ENCODE data around the gene MAP3K2. TPM values are rescaled to one million over a fixed set of nuclear protein-coding genes. Genes with fewer than 3 reads are reported as not detected.

MAP3K2 gene
- total and polyA plus RNA-seq, 11 donors, result 4.0 to 37.6 (median 22.1) TPM

- H3K27ac ChIP-seq, result no peak overlapping the region
- TF ChIP-seq CTCF (IDR thresholded peaks at IDR 0.05) (no peak), POLR2A (IDR thresholded peaks at IDR 0.05) (no peak)
- WGBS, 4 donors, result 84 to 94% (median 91%) methylated on average over 3 of the region's 3 CpGs
- H3K4me3 ChIP-seq, result no peak overlapping the region
- H3K36me3 ChIP-seq, result peaks cover 0 to 100% (median 100%) of the 10 kb centered on the region in 9 donors
- intact Hi-C loops (cut with DNase I), result no loop called here
- H3K27me3 ChIP-seq, result no peaks in the 10 kb centered on the region
- peaks cover 0 to 14% (median 0%) of the 10 kb centered on the region in 12 donors for H3K4me1 ChIP-seq
- no peaks in the 10 kb centered on the region for H3K9me3 ChIP-seq
- DNase-seq, result no peak
- no peak for ATAC-seq
Measured at GRCh38 chr2:127275356-127275755, 112.4 kb downstream of the MAP3K2 start.

DNA sequence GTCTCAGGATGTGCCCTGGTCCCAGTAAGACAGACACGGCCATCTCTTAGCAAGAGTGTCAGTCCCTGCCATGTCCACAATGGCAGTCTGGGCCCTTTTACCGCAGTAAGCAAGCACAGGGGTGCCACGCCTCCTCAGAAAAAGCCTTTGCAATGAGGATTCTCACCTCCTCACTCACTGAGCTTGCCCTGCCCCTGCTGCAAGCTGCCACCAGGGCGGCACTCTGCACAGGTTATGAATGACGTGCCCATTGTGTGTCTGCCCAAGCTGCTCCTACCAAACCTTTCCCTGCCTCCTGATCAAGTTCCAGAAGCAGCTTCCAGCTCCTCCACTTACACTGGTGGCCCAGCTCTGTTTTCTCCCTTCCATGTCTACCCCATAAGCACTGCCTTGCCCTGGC, 117.1 kb downstream of the MAP3K2 start:
- Histone ChIP-seq H3K4me1 (no peaks in the 10 kb centered on the region), H3K36me3 (peaks cover 0 to 95% (median 92%) of the 10 kb centered on the region in 9 donors), H3K27ac (no peak overlapping the region), H3K9me3 (no peaks in the 10 kb centered on the region), H3K4me3 (no peak overlapping the region), H3K27me3 (no peaks in the 10 kb centered on the region)
- WGBS, 4 donors, result 98 to 100% (median 99%) methylated on average over 4 to 5 of the region's 5 CpGs
- ATAC-seq (no peak), DNase-seq (no peak)
- intact Hi-C loops (cut with DNase I), result no loop called here
- TF ChIP-seq POLR2A (IDR thresholded peaks at IDR 0.05), result no peak
- no peak for TF ChIP-seq CTCF (IDR thresholded peaks at IDR 0.05)

- WGBS, 4 donors, result 86 to 89% (median 88%) methylated on average over 8 of the region's 8 CpGs
- intact Hi-C loops (cut with DNase I), result no loop called here
- Histone ChIP-seq H3K9me3 (no peaks in the 10 kb centered on the region), H3K27me3 (no peaks in the 10 kb centered on the region), H3K36me3 (peaks cover 0 to 80% (median 61%) of the 10 kb centered on the region in 9 donors), H3K27ac (no peak overlapping the region), H3K4me1 (no peaks in the 10 kb centered on the region), H3K4me3 (no peak overlapping the region)
- ATAC-seq, result no peak
- no peak for TF ChIP-seq POLR2A (IDR thresholded peaks at IDR 0.05)
- TF ChIP-seq CTCF (IDR thresholded peaks at IDR 0.05), result no peak
- no peak for DNase-seq
Measured at GRCh38 chr2:127261804-127262406, 125.9 kb downstream of the MAP3K2 start.

- H3K4me3 ChIP-seq, result no peak overlapping the region
- no peak for DNase-seq
- 96 to 99% (median 98%) methylated on average over 5 of the region's 5 CpGs for WGBS, 4 donors
- no peak overlapping the region for H3K27ac ChIP-seq
- H3K4me1 ChIP-seq, result no peaks in the 10 kb centered on the region
- H3K9me3 ChIP-seq, result no peaks in the 10 kb centered on the region
- intact Hi-C loops (cut with DNase I), result no loop called here
- H3K27me3 ChIP-seq, result no peaks in the 10 kb centered on the region
- peaks cover 0 to 72% (median 57%) of the 10 kb centered on the region in 9 donors for H3K36me3 ChIP-seq
- ATAC-seq, result no peak
- no peak for TF ChIP-seq CTCF (IDR thresholded peaks at IDR 0.05)
- no peak for TF ChIP-seq POLR2A (IDR thresholded peaks at IDR 0.05)
Measured at GRCh38 chr2:127259355-127259754, 128.4 kb downstream of the MAP3K2 start.
